ENCODE data around the gene LRPPRC.

GRCh38 chr2:43950383-43951008 lies 45.3 kb downstream of the LRPPRC start:
- TF ChIP-seq POLR2A (conservative IDR thresholded peaks at IDR 0.05) = no peak
- TF ChIP-seq RBBP5 (IDR thresholded peaks at IDR 0.05; ENCODE audit: borderline replicate concordance, insufficient read depth, low read length, poor library complexity, severe bottlenecking) = no peak
- TF ChIP-seq POLR2AphosphoS5 (IDR thresholded peaks at IDR 0.05; ENCODE audit: control insufficient read depth, insufficient read depth, low read depth, low read length) = no peak
- TF ChIP-seq ZNF274 (IDR thresholded peaks at IDR 0.05; ENCODE audit: borderline replicate concordance, low read depth, low read length) = no peak
- no peak for TF ChIP-seq NR3C1 (CRISPR knock-in tag; IDR thresholded peaks at IDR 0.05)
- TF ChIP-seq PKNOX1 (IDR thresholded peaks at IDR 0.05) = no peak
- TF ChIP-seq ATF7 (IDR thresholded peaks at IDR 0.05) = no peak
- TF ChIP-seq THRA (IDR thresholded peaks at IDR 0.05) = no peak
- TF ChIP-seq CC2D1A (IDR thresholded peaks at IDR 0.05) = no peak
- peak in 2 of 3 experiments; percentile 13 to 46; a peak in 2 of 6 replicates for TF ChIP-seq CTCF (IDR thresholded peaks at IDR 0.05 in 2 of 3, conservative IDR thresholded peaks at IDR 0.05 in 1 of 3; ENCODE audit: insufficient read depth in 2 of 3, low read depth in 1 of 3, low read length in 3 of 3)
- no peak for TF ChIP-seq SREBF1 (IDR thresholded peaks at IDR 0.05; ENCODE audit: borderline replicate concordance, low read depth, low read length)
- TF ChIP-seq PHF8 (IDR thresholded peaks at IDR 0.05; ENCODE audit: borderline replicate concordance, low read length) = no peak
- no peak for TF ChIP-seq ZZZ3 (IDR thresholded peaks at IDR 0.05)

Data from K562 (cell line).